RCC 7860 (cell line): ENCODE data around the gene SMIM10.
"Not testable (repeated sequence)": the region's sequence is repeated elsewhere in the genome, so short reads cannot be mapped to it uniquely, and the experiment has no call there.

Source experiments
- DNase-seq: peaks from one replicate; pipeline ENCODE4 v3.0.0-alpha.2; 2015; ENCODE audit warnings: low spot score
- FAIRE-seq: peaks from 2 replicates; lab custom pipeline; 2012; peaks lifted over from hg19 to GRCh38; lab: Jason Lieb, UNC

Gene SMIM10

GRCh38 chrX:135009838-135010237 lies 19.0 kb downstream of the SMIM10 start:
- FAIRE-seq (no peak), DNase-seq (no peak)

GRCh38 chrX:135010921-135011320 lies 20.1 kb downstream of the SMIM10 start:
- no peak for DNase-seq
- no peak for FAIRE-seq

- FAIRE-seq, result no peak
- DNase-seq, result no peak
Observed at GRCh38 chrX:135015523-135016245, 24.9 kb downstream of the SMIM10 start.

- DNase-seq, FAIRE-seq: not testable (repeated sequence)
Observed at GRCh38 chrX:135019890-135020289, 29.1 kb downstream of the SMIM10 start.

GRCh38 chrX:135023791-135024190 lies 33.0 kb downstream of the SMIM10 start:
- FAIRE-seq, DNase-seq: not testable (repeated sequence)

- FAIRE-seq, result no peak
- no peak for DNase-seq
Observed at GRCh38 chrX:135024526-135024925, 33.7 kb downstream of the SMIM10 start.

- FAIRE-seq, DNase-seq: not testable (repeated sequence)
Observed at GRCh38 chrX:135030207-135030963, 39.6 kb downstream of the SMIM10 start.

- FAIRE-seq, DNase-seq: not testable (repeated sequence)
Observed at GRCh38 chrX:135041149-135042123, 50.6 kb downstream of the SMIM10 start.
